ENCODE measurements around the gene ADH5.
"Not testable (repeated sequence)": the region's sequence is repeated elsewhere in the genome, so short reads cannot be mapped to it uniquely, and the experiment has no call there.

The ADH5 gene

GRCh38 chr4:99104153-99104552 is 15.6 kb upstream of the ADH5 start:
- Histone ChIP-seq H3K9ac (no peak overlapping the region), H3K9me3 (replicated peaks in 1 of 11) (peaks cover 0 to 3% (median 0%) of the 10 kb centered on the region in 11 experiments; a peak in 2 of 22 replicates), H3K36me3 (no peaks in the 10 kb centered on the region; a peak in 1 of 22 replicates), H3K27me3 (no peaks in the 10 kb centered on the region), H3K27ac (no peak overlapping the region), H4K20me1 (no peaks in the 10 kb centered on the region), H3K4me2 (no peak overlapping the region), H3K4me3 (no peak overlapping the region), H3K4me1 (peaks cover 0 to 18% (median 0%) of the 10 kb centered on the region in 10 experiments; a peak in 3 of 20 replicates)
- TF ChIP-seq Cebpa-rat (IDR thresholded peaks at IDR 0.05) = no peak

DNA sequence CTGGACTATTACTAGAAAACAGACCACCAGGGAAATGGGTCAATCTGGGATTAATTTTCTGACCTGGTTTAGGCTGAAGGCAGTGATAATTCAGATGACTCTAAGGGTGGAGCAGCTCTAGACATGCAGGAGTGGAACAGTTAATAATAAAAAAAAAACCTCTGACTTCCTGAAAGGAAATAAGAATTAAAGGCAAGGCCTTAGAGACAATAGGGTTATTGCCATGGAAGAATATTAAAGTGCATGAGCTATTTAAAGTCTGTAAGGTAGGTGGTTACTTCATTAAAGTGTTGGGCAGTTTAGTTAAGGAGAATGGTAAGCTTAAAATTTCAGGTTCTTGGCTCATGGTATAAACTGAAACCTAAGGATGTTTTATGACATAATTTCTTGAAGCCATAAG is 14.6 kb upstream of the ADH5 start:
- Histone ChIP-seq H3K4me2 (no peak overlapping the region), H3K27ac (no peak overlapping the region), H3K36me3 (no peaks in the 10 kb centered on the region; a peak in 1 of 22 replicates), H3K27me3 (no peaks in the 10 kb centered on the region), H3K9ac (no peak overlapping the region), H3K4me3 (no peak overlapping the region), H4K20me1 (no peaks in the 10 kb centered on the region), H3K9me3 (replicated peaks in 1 of 11) (peaks cover 0 to 3% (median 0%) of the 10 kb centered on the region in 11 experiments; a peak in 2 of 22 replicates), H3K4me1 (peaks cover 0 to 9% (median 0%) of the 10 kb centered on the region in 10 experiments; a peak in 1 of 20 replicates)
- no peak for TF ChIP-seq Cebpa-rat (IDR thresholded peaks at IDR 0.05)

DNA sequence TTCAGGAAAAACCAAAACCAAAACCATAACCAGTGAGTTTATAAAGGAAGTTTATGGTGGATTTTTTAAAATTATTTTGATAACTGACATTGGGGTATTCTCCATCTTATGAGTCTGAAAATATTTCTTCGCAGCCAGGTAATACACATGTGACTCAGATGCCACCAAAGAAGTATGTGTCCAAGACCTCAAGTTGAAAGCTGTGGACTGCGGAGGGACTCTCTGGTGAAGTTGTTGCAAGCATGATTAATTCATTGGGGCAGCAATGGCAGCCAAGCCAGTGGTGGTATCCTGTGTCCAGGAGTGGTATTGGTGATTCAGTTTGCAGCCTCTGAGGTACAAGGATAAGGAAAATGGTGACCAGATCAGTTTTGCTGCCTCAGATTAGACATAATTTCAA is 14.0 kb upstream of the ADH5 start:
- Histone ChIP-seq H3K9ac (no peak overlapping the region), H3K27me3 (no peaks in the 10 kb centered on the region), H3K27ac (no peak overlapping the region), H3K4me2 (no peak overlapping the region), H4K20me1 (no peaks in the 10 kb centered on the region), H3K4me1 (0 out of 20 replicates have a peak, but pooled peaks cover 0 to 9% (median 0%) of the 10 kb centered on the region in 10 experiments), H3K36me3 (no peaks in the 10 kb centered on the region; a peak in 1 of 22 replicates), H3K4me3 (no peak overlapping the region), H3K9me3 (replicated peaks in 1 of 11) (peaks cover 0 to 3% (median 0%) of the 10 kb centered on the region in 11 experiments; a peak in 2 of 22 replicates)
- no peak for TF ChIP-seq Cebpa-rat (IDR thresholded peaks at IDR 0.05)

DNA sequence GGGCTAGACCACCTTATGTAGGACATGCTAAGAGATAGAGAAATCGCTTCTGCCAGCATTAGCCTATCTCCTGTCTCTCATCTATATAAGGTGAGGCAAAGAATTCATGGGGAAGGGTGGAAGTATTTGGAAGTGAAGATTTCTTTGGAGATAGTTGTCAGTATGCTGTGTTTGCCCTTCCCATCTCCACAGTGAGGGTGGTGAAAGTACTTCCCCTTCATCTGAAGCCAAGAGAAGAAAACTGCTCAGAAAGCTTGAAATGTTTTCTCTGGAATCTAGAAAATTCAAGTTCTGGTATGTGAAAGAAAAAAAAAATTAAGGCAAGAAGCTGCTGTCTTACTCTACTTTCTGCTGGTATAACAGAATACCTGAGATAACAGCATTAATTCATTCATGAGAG is 12.3 kb upstream of the ADH5 start:
- no peak overlapping the region for H3K9ac ChIP-seq
- H3K9me3 ChIP-seq (replicated peaks in 1 of 11) = peaks cover 0 to 3% (median 0%) of the 10 kb centered on the region in 11 experiments; a peak in 2 of 22 replicates
- H3K4me1 ChIP-seq = 0 out of 20 replicates have a peak, but pooled peaks cover 0 to 9% (median 0%) of the 10 kb centered on the region in 10 experiments
- no peaks in the 10 kb centered on the region for H3K27me3 ChIP-seq
- no peaks in the 10 kb centered on the region for H4K20me1 ChIP-seq
- no peak overlapping the region for H3K27ac ChIP-seq
- H3K4me2 ChIP-seq = no peak overlapping the region
- TF ChIP-seq Cebpa-rat (IDR thresholded peaks at IDR 0.05) = no peak
- H3K36me3 ChIP-seq = no peaks in the 10 kb centered on the region; a peak in 1 of 22 replicates
- no peak overlapping the region for H3K4me3 ChIP-seq

DNA sequence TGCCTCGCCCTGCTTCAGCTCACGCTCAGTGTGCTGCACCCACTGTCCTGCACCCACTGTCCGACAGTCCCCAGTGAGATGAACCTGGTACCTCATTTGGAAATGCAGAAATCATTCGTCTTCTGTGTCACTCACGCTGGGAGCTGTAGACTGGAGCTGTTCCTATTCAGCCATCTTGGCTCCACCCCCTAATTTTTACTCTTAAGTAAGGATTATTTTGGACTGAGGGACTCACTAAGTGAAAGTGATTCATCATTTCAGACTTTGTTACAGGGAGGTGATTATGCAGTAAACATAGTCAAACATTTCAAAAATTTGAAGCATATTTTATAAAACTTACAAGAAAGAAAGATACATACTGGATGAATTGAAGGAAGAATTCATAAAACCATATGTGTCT is 11.2 kb upstream of the ADH5 start:
- H3K9ac ChIP-seq; H3K4me1 ChIP-seq; H3K27ac ChIP-seq; H3K4me2 ChIP-seq; H3K9me3 ChIP-seq (replicated peaks in 1 of 11); H3K4me3 ChIP-seq; H4K20me1 ChIP-seq; H3K36me3 ChIP-seq; H3K27me3 ChIP-seq: not testable (repeated sequence)

- Histone ChIP-seq H3K4me1 (0 out of 20 replicates have a peak, but pooled peaks cover 0 to 9% (median 0%) of the 10 kb centered on the region in 10 experiments), H3K9ac (no peak overlapping the region), H3K4me3 (no peak overlapping the region), H3K9me3 (replicated peaks in 1 of 11) (peaks cover 0 to 3% (median 0%) of the 10 kb centered on the region in 11 experiments; a peak in 3 of 22 replicates), H3K27ac (no peak overlapping the region), H4K20me1 (no peaks in the 10 kb centered on the region), H3K27me3 (no peaks in the 10 kb centered on the region), H3K36me3 (no peaks in the 10 kb centered on the region; a peak in 1 of 22 replicates), H3K4me2 (no peak overlapping the region)
- TF ChIP-seq Cebpa-rat (IDR thresholded peaks at IDR 0.05) = no peak
These were observed 10.7 kb upstream of the ADH5 start for GRCh38 chr4:99099311-99099710.

- H3K4me3 ChIP-seq; H3K9ac ChIP-seq; H3K36me3 ChIP-seq; H3K27ac ChIP-seq; H4K20me1 ChIP-seq; H3K9me3 ChIP-seq (replicated peaks in 1 of 11); H3K27me3 ChIP-seq: not testable (repeated sequence)
- peaks cover 21 to 38% (median 29%) of the 10 kb centered on the region in 10 experiments for H3K4me1 ChIP-seq
- 0 out of 22 replicates have a peak overlapping the region, but pooled peaks of 1 of the 11 experiments have one; percentile 90 for H3K4me2 ChIP-seq
These were observed 3.3 kb upstream of the ADH5 start for GRCh38 chr4:99091841-99092240.

GRCh38 chr4:99091216-99091575 is 2.6 kb upstream of the ADH5 start:
- H3K4me1 ChIP-seq = peaks cover 27 to 44% (median 35%) of the 10 kb centered on the region in 10 experiments
- peak overlapping the region; percentile 68 to 94 (median 88); a peak in 20 of 22 replicates for H3K4me2 ChIP-seq
- H3K4me3 ChIP-seq = no peak overlapping the region
- no peaks in the 10 kb centered on the region for H3K27me3 ChIP-seq
- no peaks in the 10 kb centered on the region; a peak in 1 of 22 replicates for H3K9me3 ChIP-seq (replicated peaks in 1 of 11)
- no peak overlapping the region for H3K27ac ChIP-seq
- no peak overlapping the region for H3K9ac ChIP-seq
- peaks cover 0 to 5% (median 0%) of the 10 kb centered on the region in 11 experiments; a peak in 2 of 22 replicates for H4K20me1 ChIP-seq
- no peaks in the 10 kb centered on the region; a peak in 1 of 22 replicates for H3K36me3 ChIP-seq
- no peak for TF ChIP-seq Cebpa-rat (IDR thresholded peaks at IDR 0.05)

DNA sequence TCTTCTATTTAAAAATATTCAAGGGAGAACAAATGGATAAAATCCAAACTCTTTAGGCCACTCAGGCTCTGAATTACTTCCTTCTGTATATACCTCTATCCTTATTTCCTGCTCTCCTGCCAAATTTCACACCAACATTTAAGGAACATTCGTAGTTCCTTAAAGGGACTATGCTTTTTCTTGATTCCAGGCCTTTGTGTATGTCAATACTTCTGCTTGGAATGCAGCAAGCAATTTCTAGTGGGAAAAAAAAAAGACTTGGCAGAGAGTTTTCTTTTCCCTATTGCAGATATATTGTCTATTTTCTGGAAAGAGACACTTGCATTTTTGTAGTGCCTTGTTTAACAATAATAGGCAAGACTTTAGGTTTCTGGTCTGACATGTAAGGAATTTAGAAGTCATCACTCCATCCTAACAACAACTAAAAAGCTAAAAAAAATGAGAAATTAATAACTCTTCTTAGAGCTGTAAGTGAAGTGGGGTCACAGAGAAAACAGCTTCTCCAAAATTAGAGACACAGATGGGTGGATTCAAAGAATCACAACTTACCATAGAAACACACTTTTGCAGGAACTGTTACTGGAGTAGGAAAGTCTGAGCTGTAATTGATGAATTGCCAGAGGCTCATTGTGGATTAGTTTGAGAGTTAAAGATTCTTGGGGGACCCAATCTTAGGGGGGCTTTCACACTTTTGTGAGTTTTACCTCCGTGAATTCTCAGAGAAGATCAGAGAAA is 2.1 kb upstream of the ADH5 start:
- H3K36me3 ChIP-seq = peaks cover 0 to 3% (median 2%) of the 10 kb centered on the region in 11 experiments; a peak in 17 of 22 replicates
- H3K4me1 ChIP-seq = peaks cover 27 to 45% (median 35%) of the 10 kb centered on the region in 10 experiments
- peaks cover 0 to 8% (median 2%) of the 10 kb centered on the region in 11 experiments; a peak in 8 of 22 replicates for H4K20me1 ChIP-seq
- H3K4me3 ChIP-seq = no peak overlapping the region
- no peaks in the 10 kb centered on the region; a peak in 1 of 22 replicates for H3K9me3 ChIP-seq (replicated peaks in 1 of 11)
- no peaks in the 10 kb centered on the region for H3K27me3 ChIP-seq
- TF ChIP-seq Cebpa-rat (IDR thresholded peaks at IDR 0.05) = no peak
- H3K9ac ChIP-seq = peak overlapping the region in 1 of 11 experiments; percentile 26; a peak in 1 of 22 replicates
- no peak overlapping the region for H3K27ac ChIP-seq
- peak overlapping the region; percentile 68 to 94 (median 88); a peak in 20 of 22 replicates for H3K4me2 ChIP-seq
